HG03575 (cell line): ENCODE data around the gene LINC01488.

ENCODE experiments used
- ATAC-seq: cut with Tn5 transposase; IDR thresholded peaks from one replicate; pipeline ENCODE4 v1.9.1; 2021; ENCODE audit not compliant: unreplicated experiment, insufficient number of reproducible peaks, low FRiP score; ENCODE audit errors: extremely low read depth

Gene LINC01488

DNA sequence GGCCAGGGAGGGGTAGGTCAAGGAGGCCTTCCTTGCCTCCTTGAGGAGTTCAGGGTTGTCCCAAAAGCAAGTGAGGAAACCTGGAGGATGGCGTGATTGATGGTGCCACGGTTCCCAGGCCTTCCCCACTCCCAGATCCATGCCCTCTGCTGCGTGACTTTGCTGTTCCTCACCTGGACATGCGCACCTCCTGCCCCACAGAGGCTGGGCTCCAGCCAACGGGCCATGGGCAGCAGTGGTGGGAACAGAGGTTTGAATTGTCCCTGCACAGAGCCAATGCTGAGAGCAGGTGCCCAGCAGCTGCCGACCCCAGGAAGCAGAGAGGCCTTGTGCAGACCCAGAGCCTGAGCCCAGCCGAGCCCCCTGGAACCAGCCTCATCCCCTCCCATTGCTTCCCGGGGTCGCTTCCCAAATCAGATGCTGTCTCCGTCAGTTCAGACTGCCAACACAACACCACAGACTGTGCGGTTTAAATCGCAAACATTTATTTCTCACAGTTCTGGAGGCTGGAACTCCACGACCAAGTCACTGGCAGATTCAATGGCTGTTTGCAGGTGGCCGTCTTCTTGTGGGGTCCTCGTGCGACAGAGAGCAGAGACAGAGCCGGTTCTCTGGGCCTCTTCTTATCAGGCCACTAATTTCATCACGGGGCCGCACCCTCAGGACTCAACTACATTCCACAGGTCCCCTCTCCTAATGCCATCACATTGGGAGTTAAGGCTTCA, 6.2 kb upstream of the LINC01488 start:
- no peak for ATAC-seq

DNA sequence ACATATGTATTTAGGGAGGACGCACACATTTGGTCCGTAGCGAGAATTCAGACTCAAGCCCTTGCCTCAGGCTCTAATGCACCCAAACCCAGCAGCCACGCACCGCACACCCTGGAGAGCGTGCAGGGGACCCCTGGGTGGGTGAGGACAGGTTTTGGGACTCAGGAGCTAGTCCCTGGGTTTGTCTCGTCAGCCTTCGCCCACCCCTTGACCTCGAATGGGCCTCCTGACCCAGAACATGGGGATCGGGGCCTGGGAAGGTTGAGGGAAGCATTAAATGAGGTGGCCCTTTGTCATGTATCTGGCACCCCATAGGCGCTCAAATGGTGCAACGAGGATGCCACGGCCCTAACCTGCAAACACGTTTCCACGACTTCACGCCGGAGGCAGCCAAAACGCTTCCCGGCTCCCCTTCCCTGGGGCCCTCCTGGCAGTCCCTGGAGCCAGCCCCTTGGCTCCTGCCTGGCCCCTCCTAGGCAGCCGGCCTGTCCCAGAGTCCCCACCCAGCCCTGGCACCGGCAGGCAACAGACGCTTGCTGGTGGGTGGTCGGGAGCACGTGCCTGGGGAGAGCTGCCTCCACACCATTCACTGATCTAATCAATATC, 5.5 kb upstream of the LINC01488 start:
- ATAC-seq = no peak

DNA sequence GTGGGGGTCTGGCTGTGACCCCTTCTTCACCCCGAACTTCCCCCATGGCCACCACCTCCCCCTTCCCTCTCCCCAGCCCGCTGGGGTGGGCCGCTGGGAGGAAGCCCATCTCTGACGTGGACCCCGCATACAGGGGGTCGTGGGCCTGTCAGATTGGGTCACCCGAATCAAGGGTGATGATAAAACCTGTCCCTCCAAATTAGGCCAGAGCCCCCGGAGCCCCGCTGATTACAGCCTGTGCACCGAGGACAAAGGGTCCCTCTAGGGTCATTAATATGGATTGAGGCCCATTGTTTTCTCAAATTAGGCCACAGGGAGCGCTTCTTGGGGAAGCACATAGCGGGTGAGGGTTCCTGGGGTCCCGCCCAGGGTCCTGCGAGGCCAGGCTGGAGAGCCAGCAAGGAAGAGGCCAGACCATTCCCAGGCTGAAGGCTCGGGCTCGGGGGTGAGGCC, 4.9 kb upstream of the LINC01488 start:
- no peak for ATAC-seq

DNA sequence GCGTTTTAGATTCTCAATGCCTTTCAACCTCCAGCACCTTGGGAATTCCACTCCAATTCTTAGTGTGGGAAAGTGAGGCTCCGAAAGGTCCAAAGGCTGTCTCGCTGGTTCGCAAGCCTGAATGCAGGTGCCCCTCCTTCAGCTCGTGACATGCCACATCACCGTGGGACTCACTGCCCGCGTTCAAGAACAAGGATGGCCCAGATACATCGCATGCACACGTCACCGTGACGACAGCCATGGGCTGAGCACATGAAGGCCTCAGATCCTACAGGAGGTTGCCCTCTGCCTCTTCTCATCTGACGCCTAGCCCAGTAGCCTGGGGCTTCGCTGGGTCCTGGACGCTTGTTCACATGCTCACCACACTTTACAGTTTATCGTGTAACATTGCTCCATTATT, 4.4 kb upstream of the LINC01488 start:
- no peak for ATAC-seq

DNA sequence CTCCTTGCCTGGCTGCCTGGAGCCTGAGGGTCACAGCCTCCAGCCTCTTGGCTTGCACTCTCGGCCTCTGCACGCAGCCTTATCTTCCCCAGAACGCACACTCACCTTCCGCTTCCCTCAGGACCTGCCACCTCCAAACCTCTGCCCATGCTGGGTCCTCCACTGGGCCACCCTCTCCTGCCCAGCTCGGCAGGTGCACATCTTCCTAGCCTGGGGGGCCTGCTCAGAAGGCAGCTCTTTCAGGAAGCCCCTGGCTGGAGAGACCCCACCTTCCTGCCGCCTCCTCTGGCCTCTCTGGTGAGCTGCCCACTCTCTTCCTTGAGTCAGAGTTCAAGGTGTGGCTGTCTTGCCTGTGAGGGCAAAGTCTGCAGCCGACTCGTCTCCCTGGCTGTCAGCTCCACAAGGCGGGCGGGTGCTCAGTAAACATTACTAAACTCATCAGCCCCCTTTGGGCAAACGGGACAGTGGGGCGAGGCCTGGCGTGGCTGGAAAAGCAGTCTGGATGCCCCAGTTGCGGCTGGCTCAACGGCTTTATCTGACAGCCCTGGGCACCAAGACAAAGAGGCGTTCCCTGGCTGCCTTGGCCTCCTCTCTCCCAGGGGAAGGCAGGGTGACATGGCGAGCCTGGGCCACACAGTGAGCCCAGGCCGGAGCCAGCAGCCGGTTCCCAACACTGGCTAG, 1.7 kb upstream of the LINC01488 start:
- no peak for ATAC-seq

DNA sequence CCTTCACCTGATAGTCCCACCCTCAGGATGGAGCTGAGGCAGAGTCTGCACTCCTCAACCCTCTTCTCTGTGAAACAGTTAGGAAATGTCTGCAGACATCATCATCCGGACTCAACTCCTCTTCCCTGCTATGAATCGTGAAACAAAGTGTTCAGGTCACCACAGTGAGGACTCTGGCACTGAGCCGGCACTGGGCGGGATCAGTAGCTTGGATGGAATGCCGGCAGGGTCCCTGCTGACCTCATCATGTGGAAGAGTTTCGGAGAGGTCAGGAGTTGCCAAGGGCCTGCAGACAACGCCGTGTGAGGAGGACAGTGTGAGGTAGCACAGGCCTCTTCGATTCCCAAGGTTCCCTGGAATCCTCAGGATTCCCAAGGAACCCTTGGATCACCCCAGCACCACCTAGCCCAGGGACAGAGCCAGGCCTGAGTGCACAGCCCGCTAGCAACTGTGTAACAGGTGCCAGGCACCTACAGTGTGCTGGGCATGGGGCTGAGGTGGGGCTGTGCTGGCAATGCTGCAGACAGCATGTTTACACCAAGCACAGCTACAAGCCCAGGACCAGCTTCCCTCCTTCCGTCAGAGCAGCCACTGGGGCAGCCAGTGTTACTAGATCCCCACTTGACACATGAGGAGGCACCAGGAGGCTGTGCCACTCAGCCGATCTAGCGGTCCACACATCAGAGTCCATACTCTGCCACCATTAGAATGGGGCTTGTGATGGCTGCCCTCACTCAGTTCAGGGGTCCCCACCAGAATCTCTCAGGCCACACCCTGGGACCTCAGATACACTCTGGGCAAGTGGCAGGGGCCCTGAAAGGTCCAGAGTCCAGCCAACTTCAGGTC, 693 bp upstream of the LINC01488 start:
- no peak for ATAC-seq

DNA sequence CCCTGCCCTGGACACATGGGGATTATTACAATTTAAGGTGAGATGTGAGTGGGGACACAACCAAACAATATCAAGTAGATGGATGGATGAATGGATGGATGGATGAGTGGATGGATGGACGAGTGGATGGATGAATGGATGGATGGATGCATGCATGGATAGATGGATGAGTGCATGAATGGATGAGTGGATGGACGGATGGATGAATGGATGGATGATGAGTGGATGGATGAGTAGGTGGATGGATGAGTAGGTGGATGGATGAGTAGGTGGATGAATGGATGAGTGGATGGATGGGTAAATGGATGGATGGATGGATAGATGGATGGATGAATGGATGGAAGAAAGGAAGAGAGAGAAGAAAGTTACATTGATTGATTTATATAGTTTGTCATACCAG, 859 bp downstream of the LINC01488 start:
- ATAC-seq = no peak

DNA sequence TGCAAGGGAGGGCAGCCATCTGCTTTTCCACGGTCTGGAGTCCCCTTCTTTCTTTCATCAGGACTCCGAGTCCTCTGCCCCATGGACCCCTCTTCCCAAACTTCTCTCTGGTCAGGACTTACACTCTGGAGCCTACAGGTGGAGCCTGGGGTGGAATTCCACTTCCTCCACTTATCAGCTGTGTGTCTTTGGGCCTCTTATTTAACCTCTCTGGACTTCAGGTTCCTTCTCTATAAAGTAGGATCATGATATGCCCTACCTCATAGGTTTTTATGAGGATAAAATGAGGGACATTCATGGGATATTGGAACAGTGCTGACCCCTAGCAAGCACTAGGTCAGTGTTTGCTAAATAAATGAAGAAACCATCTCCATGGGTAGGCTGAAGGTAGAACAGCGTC, 1.7 kb downstream of the LINC01488 start:
- ATAC-seq = no peak

DNA sequence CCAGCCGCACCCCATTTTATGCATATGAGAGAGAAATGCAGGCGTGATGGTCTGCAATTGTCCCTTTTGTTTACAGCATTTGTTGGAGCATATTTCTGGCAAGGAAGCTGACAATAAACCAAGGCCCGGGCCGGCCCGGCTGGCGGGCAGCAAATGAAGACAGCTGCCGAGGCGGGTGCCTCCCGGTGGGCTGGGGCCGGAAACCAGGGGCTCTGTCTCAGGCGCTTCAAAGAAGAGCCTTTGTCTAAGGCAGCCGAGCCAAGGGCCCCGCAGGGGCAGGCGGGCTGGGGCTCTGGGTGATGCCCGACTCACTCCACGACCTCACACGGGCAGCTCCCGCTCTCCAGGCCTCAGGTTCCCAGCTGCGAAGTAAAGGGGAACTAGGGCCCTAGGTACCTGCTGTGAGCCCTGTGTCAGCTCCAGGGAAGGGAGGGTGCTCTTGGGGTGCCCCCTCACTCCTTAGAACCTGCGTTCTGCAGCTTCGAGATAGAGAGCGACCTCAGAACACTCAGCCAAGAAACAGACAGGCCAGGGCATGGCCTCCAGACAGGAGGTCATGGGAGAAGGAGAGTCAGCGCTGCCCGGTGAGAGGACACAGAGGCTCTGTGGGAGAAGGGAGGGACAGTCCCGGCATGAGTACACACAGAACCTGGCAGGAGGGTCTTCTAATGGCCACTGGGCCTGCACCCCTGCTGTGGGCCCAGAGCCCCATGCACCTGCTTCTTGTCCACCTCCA, 2.4 kb downstream of the LINC01488 start:
- ATAC-seq = no peak

DNA sequence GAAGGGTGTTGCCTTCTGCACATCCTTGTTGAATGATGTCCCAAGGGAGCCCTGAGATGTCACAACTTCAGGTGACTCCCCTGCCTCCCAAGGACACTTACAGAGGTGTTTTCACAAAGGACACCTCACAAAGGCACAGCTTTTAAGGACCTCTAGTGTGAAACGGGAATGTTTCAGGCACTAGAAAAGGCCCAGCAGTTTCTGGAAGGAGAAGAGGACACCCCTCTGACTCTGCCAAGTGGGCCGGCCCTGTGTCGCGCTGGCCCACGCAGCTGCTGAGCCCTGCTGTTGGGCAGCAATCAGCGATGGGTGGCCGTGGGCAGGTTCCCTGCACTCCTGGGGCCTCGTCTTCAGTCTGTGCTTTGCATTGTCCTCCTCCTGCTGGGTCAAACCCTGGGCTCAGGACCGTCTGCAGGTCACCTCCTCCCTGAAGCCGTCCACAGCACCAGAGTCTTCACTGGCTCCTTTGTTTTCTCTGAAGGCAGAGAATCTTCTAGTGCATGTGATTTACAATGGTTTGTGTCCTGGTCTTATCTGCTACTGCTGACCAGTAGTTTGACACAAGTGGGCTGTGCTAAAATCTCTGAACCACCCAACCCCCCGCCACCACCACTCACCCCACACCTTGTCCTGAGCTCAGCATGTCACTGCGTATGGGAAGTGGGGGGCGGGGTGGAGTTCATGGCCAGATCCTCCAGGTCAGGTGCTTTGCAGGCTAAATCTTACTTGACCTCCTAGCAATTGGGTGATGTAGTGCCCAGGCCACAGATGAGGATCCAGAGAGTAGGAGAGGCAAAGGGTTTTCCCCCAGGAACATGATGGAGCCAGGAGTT, 3.2 kb downstream of the LINC01488 start:
- no peak for ATAC-seq

DNA sequence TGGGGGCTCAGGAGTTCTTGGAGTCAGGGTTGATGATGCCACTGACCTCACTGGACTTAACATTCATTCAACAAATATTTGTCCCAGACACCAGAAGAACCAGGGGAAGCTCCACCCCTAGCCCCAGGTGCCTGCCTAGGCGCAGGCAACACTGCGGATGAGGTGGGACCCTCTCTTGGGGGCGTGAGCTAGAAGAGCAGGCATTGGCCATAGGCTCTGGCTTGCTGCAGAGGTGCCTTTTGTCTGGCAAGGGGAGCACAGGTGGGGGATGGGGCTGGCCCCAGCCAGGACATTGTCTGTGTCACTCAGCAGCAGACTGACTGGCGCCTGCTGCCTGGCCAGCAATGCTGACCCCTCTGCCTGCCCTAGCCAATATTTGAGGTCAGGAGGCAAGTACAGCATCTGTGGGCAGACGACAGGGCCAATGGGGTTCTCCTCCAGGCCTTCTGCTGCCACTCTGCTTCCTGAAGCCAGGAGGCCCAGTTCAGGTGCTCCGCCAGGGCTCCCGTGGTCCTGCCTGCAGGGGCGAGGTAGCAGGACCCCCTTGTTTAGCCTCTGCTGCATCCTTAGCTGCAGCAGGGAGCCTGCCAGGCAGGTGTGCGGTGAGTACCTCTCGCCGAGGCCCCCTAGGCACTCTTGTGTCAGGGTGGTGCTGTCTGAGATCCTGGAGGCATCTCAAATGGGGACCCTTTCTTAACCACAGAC, 4.0 kb downstream of the LINC01488 start:
- ATAC-seq = no peak

DNA sequence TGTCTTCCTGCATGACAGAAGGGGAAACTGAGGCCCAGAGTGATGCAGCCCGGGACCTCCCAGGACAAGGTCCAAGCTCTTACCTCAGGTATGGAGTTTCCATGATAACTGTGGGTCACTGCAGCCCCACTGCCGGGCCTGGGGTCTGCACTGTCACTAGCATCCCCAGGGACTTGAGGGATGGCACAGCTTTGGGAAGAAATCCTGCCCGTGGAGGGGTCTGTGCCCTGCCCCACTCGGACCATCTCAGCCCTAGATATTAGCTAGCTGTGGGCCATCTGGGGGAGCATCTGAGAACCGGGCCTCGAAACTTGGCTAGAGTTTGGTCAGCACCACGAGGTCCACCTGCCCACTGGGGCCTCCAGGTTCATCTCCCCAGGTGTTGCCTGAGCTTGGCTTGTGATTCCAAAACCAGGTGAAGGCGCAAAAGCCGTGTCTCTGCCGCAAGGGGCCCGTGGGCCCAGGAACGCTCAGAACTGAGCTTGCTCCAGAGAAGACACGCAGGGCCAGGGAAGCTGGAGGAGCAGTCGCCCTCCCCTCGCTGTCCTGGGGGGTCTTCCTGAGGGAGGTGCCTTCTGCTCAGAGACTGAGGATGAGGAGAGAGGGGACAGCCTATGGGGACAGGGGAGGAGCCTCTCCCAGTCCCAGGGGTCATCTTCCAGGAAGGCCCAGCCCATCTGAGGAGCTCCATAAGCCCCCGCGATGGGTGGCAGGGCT, 4.8 kb downstream of the LINC01488 start:
- no peak for ATAC-seq

DNA sequence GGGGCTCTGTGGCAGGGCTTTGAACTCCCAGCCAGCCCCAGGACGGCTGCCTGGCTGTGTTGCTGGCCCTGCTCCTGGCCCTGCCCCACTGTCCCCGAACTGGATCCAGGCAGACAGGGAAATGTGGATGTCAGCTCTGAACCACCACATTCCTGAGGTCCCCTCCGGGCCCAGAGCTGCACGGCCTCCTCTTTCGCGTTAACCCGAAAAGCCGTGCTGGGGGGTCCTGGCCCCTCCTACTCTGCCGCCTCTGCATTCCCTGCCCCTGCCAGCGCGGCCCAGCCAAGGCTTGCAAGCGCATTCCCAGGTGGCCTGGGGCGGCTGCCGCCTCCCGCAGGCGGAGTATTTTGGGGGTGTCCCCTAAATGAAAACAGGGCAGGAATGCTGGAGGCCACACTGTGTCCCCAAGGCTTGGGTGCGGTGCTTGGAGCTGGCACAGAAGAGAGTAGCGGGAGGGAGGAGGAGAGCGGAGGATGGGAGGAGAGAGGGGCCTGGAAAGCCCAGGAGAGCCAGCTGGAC, 5.4 kb downstream of the LINC01488 start:
- no peak for ATAC-seq

DNA sequence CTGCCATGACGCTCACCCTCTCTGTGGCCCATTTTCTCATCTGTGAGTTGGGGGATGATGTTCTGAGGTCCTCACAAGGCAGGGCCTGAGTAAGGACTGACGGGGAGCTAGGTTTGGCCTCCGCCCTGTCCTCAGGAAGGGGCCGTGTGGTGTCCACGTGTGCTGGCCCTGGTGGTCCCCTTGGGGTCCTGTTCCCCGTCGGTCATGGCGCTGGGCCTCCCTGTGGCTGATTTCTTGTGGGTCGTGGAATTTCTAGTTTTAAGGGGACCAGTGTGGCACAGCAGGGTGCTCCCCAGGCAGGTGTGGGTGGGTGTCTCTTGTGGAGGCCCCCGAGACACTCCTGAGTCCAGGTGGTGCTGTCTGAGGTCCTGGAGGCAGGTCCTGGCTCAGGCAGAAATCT, 5.9 kb downstream of the LINC01488 start:
- no peak for ATAC-seq

DNA sequence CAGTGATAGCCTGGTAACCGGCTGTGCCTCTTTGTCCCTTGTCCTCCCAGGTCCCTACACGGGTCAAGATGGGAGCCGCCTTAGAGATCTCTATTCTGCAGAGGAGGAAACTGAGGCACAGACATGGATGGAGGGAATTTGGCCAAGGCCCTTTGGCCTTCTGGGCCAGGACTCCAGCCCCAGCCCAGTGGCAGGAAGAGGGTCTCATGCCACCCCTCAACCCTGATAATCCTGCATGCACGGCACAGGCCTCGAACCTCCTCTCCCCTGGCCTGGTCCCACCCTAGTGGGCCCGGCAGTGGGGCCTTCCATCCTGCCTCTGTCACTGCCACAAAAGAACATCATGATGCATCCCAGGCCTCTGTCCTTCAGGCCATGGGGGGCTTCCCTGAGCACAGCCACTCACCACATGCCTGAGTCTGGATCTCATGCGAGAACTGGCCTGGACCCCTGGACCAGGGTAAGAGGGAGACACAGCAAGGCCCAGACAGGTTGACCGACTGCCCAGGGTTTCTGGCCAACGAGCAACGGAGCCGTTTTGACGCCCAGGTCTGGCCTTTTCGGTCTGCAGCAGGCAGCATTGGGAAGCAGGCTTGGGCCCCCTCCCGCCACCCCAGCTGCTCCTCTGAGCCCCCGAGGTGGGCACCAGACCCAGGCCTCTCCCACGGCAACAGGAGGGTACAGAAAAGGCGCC, 6.5 kb downstream of the LINC01488 start:
- no peak for ATAC-seq

DNA sequence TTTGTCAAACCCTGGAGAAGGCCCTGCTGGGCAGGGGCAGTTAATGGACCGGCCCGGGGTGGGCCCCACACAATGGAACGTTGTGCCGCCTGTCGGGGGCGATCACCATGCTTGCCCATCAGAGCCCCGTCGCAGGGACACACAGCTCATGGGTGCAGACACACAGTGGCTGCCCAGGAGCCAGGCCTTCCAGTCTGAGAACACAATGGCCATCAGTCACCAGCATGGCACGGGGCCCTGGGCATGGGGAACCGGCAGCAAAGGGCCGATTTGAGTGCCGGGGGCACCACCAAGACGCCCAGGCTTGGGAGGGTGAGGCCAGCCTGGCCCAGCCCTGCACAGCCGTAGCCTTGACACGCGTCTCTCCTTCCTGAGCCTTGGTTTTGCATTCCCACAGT, 7.1 kb downstream of the LINC01488 start:
- ATAC-seq = no peak
